HG02798 (cell line): Measurements from ENCODE around the gene RXYLT1.
"Not testable (repeated sequence)": the region's sequence is repeated elsewhere in the genome, so short reads cannot be mapped to it uniquely, and the experiment has no call there.

Experiments
- ATAC-seq: cut with Tn5 transposase; IDR thresholded peaks from one replicate; pipeline ENCODE4 v1.9.1; 2021; ENCODE audit warnings: mild to moderate bottlenecking; ENCODE audit not compliant: unreplicated experiment, poor library complexity

RXYLT1 gene

GRCh38 chr12:63841571-63841970, 61.9 kb downstream of the RXYLT1 start:
- no peak for ATAC-seq

DNA sequence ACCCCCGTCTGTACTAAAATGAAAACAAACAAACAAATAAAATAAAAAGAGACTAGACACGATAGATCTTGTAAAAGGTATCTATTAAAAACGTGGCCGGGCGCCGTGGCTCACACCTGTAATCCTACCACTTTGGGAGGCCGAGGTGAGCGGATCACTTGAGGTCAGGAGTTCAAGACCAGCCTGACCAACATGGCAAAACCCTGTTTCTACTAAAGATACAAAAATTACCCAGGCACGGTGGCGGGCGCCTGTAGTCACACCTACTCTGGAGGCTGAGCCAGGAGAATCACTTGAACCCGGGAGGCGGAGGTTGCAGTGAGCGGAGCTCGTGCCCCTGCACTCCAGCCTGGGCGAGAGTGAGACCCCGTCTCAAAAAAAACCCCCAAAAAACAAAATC, 63.0 kb downstream of the RXYLT1 start:
- ATAC-seq = not testable (repeated sequence)

GRCh38 chr12:63843254-63843720, 63.6 kb downstream of the RXYLT1 start:
- ATAC-seq = no peak

DNA sequence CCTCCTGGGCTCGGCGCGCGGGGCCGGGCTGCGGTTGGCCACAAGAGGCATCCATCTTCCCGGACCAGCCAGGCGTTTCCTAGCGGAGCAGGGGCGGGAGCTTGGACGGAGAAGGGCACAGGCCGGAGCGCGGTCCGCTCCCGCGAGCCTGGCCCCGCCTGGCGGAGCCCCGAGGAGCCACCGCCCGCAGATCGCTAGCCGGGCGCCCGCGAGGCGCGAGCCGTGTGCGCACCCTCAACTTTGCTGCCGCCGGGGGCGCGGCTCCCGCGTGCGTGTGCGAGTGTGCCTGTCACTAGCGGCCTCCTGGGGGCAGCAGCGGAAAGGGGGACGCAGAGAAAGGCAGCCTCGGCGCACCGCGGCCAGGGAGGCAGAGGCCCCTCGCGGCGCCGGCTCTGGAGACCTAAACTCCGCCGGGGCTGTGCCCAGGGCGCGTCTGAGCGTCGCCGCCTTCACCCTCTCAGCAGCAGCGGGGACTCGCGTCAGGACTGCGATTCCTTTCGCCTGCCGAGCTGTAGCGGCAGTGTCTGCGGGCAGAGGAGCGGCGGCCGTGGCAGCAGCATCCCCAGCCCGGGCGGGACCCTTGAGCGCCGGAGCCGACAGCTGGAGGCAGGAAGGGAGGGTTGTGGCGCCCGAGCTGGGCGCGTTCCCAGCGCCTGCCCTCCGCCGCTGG, 64.1 kb downstream of the RXYLT1 start:
- ATAC-seq = peak; percentile 98

DNA sequence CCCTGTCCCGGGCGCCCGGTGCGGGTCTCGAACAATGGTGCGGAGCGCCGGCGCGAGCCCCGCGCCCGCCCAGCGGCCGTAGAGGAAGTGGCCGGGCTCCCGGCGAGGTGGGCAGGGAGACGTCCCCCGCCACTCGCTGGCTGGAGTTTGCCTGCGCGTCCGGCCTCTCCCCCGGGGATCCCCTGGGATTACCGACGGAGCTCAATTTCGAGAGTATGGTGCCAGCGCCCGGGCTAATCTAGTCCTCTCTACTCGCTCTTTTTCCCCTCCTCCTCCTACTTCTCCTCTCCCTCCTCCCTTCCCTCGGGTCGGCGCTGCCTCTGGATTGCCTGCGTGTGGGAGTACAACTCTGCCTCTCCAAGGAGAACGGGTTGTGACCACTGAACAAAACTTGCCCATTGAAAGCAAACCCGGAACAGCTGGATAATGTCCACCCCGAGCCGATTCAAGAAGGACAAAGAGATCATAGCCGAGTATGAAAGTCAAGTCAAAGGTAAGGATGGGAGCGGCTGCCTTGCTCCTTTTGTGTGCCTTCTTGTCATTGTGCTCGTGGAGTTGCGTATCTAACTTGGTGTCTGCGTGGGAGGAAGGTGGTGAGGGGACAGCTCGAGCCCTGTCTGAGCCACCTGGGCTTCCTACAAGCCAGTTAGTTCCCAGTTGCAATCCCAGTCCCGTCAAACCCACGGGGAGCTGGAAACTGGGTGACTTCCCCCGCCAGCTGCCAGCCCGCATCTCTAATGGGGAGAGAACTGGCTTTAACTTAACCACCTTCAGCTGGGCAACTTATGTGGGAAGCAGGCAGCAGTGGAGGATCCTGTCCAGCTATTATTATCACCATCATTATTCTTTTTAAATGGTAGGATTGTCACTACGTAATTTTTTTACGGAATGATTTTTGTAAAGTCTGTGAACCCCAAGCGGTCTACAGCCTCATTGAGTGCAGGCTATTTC, 65.0 kb downstream of the RXYLT1 start, which contains the start of gene SRGAP1:
TSS of gene SRGAP1 (plus strand) at position 310 of the 951 bp plus-strand sequence. CDS start at position 427, 117 bp downstream.
- no peak for ATAC-seq

DNA sequence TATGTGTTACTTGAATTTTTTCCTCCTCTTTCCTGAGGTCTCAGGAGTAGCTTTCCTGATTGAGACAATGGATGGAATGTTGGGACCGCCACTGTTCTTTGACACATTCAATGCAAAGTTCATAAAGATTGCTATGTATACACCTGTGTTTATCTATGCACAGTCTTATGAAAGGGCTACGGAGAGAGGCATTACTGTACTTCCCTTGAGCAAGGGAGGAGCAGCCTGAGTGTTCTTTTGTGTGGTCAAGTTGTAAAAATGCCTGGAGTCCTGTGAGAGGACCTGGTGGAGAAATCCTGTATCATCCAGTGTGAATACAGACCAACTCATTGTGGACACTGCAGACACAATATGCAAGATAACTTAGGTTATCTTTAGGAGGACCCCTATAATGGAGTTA, 66.0 kb downstream of the RXYLT1 start:
- no peak for ATAC-seq

DNA sequence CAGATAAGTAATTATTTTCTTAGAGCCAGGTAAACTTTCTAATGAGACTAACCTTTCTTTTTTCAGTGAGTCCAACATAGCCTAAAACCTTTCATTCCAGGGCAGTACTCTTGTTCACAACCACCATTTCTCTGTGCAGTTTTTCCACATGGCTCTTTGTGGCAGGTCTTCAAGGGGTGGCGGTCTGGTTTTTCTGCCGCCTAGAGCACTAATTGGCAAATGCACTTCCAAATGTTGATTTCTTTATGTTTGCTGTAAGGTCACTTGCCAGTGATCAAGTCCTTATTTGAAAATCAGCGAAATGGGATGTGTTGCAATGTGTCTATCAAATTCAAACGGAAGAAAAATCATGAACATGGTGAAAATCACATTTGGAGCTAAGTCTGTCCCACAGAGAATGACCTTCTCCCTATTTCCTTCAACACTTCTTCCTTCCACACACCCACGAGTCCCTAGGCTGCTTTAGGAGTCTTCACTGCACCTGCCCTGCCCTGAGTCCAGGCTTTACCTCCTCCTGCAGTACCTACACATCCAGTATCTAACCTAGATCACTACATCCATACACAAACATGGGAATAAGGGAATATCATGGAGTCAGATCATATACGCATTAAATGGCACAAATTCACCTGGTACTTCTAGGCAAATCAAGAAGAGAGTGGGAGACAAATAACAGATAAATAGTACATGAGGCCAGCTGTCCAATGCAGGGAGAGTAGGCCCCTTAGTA, 66.7 kb downstream of the RXYLT1 start:
- ATAC-seq = no peak

DNA sequence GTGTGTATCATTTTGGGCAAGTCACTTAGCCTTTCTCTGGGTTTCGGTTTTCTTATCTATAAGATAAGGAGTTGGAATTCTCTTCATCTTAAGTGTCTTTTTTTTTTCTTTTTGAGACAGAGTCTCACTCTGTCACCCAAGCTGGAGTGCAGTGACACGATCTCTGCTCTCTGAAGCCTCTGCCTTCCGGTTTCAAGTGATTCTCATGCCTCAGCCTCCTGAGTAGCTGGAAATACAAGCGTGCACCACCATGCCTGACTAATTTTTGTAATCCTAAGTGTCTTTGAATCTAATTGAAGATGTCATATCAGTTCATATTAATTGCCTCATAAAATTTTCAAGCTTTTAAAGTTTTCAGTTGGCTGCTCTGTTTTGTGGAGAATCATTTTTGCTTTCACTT, 68.7 kb downstream of the RXYLT1 start:
- ATAC-seq = no peak

DNA sequence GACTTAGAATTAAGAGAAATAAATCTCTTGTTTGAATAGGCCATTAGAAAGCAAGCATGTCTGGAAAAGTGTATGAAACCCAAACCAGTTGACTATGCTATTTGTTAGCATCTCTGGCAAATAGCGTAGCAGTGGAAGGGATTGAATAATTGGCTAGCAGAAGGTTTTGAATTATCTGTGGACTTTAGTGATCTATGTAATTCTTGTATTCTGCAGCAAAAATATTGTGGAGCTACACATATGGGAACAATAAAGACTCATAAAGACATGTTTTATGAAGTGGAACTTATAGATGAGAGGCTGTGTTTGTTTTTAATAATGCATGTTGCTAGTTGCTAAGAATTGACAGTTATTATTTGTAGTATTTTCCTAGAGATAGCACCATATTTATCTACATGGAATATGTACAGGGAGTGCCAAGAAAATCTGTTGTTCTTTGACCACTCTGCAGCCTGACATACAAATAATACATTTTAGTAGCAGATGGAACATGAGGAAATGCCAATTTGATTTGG, 69.5 kb downstream of the RXYLT1 start:
- ATAC-seq = no peak

DNA sequence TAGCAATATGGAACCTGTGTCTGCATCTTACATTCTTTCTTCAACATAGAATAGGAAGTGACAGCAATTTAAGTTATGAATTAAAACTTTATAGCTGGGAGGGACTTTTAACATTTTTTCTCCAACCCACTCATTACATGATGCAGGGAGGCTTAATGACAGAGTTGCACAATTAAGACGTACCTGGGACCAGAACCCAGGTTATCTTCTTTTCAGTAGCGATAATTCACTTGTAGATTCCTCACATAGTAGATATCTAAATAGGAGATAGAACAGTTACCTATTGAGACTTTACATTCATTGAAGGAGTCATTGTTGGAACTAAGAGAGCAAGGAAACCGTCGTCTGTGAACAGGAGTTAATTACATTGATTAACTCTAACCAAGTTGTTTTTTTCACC, 69.9 kb downstream of the RXYLT1 start:
- ATAC-seq = no peak

- no peak for ATAC-seq
Observed at GRCh38 chr12:63853978-63854377, 74.3 kb downstream of the RXYLT1 start.

DNA sequence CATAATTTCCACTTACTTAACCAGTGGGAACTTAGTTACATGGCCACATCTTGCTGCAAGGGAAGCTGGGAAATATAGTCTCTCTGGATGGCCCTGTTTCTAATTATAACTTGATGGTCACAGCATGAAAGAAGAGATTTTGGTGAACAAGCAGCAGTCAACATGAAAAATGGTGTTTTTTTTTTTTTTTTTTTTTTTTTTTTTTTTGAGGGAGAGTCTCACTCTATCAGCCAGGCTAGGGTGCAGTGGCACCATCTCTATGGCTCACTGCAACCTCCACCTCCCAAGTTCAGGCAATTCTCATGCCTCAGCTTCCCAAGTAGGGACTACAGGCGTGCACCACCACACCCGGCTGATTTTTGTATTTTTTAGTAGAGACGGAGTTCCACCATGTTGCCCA, 75.6 kb downstream of the RXYLT1 start:
- ATAC-seq = no peak

- no peak for ATAC-seq
Observed at GRCh38 chr12:63857771-63858670, 78.3 kb downstream of the RXYLT1 start.
